ENCODE data around the gene SNRPF. TPM values are rescaled to one million over a fixed set of nuclear protein-coding genes. Genes with fewer than 3 reads are reported as not detected.

Gene SNRPF
- polyA plus RNA-seq, 2 of the 4 experiments (the other 2 are of a cell fraction), result 66.3 to 204 TPM

GRCh38 chr12:95858451-95859343, at the start of gene SNRPF (continued):
- no peak for TF ChIP-seq REST (IDR thresholded peaks at IDR 0.05)
- 0 out of 2 replicates have a peak, but pooled peaks have one; percentile 3 for TF ChIP-seq TFCP2L1 (CRISPR knock-in tag; IDR thresholded peaks at IDR 0.05)
- TF ChIP-seq ATOH8 (CRISPR knock-in tag; IDR thresholded peaks at IDR 0.05; ENCODE audit: low read depth), result no peak
- no peak for TF ChIP-seq EHMT2 (IDR thresholded peaks at IDR 0.05; ENCODE audit: low read depth)
- peak; percentile 83 for TF ChIP-seq PHF8 (IDR thresholded peaks at IDR 0.05; ENCODE audit: borderline replicate concordance, low read depth)
- peak; percentile 53; the same call in 1 of the 2 replicates for TF ChIP-seq MYC (IDR thresholded peaks at IDR 0.05; ENCODE audit: borderline replicate concordance, low read length)
- TF ChIP-seq MAX (IDR thresholded peaks at IDR 0.05), result peak; percentile 96
- no peak for TF ChIP-seq HOXB5 (CRISPR knock-in tag; IDR thresholded peaks at IDR 0.05)
- TF ChIP-seq POLR2A (IDR thresholded peaks at IDR 0.05; ENCODE audit: low read length), result peak; percentile 74
- TF ChIP-seq ESRRA (IDR thresholded peaks at IDR 0.05; ENCODE audit: borderline replicate concordance, low read length), result no peak
- TF ChIP-seq MAFK (IDR thresholded peaks at IDR 0.05; ENCODE audit: partially characterized antibody), result no peak
- no peak for TF ChIP-seq FOXS1 (CRISPR knock-in tag; IDR thresholded peaks at IDR 0.05)
- no peak for TF ChIP-seq SREBF2 (IDR thresholded peaks at IDR 0.05)
- TF ChIP-seq NPAS2 (CRISPR knock-in tag; IDR thresholded peaks at IDR 0.05; ENCODE audit: borderline replicate concordance), result no peak
- TF ChIP-seq KDM1A (IDR thresholded peaks at IDR 0.05; ENCODE audit: low read depth), result no peak
- no peak for TF ChIP-seq CEBPB (IDR thresholded peaks at IDR 0.05)
- TF ChIP-seq ZNF302 (CRISPR knock-in tag; IDR thresholded peaks at IDR 0.05), result no peak
- no peak for TF ChIP-seq SMC3 (IDR thresholded peaks at IDR 0.05)
- peak in 1 of 2 experiments; percentile 15; a peak in 1 of 5 replicates for TF ChIP-seq RAD21 (conservative IDR thresholded peaks at IDR 0.05 in 1 of 2, IDR thresholded peaks at IDR 0.05 in 1 of 2)
- no peak; the same call in 1 of the 2 replicates for TF ChIP-seq HMGXB4 (CRISPR knock-in tag; IDR thresholded peaks at IDR 0.05; ENCODE audit: borderline replicate concordance)
- TF ChIP-seq HOXA7 (CRISPR knock-in tag; IDR thresholded peaks at IDR 0.05), result no peak
- no peak for TF ChIP-seq NFE2L2 (conservative IDR thresholded peaks at IDR 0.05; ENCODE audit: low read length)
- TF ChIP-seq HDAC2 (IDR thresholded peaks at IDR 0.05), result no peak

Data from A549 (cell line).